Kidney epithelial cell (primary cell): ENCODE data around the gene RAP1GAP2. TPM values are rescaled to one million over a fixed set of nuclear protein-coding genes. Genes with fewer than 3 reads are reported as not detected.

Source experiments
- DNase-seq: peaks from one replicate; pipeline ENCODE4 v3.0.0-alpha.2; 2010; ENCODE audit warnings: low read depth
- H3K27me3 ChIP-seq: 2 replicates; pipeline ENCODE4 v1.6.0; 2011; ENCODE audit warnings: low read length; ENCODE audit not compliant: control insufficient read depth, insufficient read depth
- H3K36me3 ChIP-seq: 2 replicates; pipeline ENCODE4 v1.5.1; 2011; ENCODE audit warnings: low read length; ENCODE audit not compliant: control insufficient read depth, insufficient read depth
- H3K4me3 ChIP-seq: 2 replicates; pipeline ENCODE4 v1.5.1; 2011; ENCODE audit warnings: low read depth, mild to moderate bottlenecking, control low read depth, low read length
- CTCF ChIP-seq: IDR thresholded peaks from 2 replicates; pipeline ENCODE4 v1.5.1; 2011; ENCODE audit warnings: mild to moderate bottlenecking, moderate library complexity, low read length, control low read depth, inconsistent platforms; ENCODE audit not compliant: insufficient read depth, poor library complexity, severe bottlenecking
- total RNA-seq: library from RNA; depleted of rRNA; stranded (reverse); fragments of >200 nt; gene quantifications from 2 replicates; pipeline ENCODE4 v1.2.3, GENCODE V29; 2015

The RAP1GAP2 gene
- total RNA-seq, 1 donor from 2014 or later = 51.6 TPM

GRCh38 chr17:3037259-3037658 is 241.0 kb downstream of the RAP1GAP2 start:
- Histone ChIP-seq H3K27me3 (peaks cover 4% of the 10 kb centered on the region), H3K4me3 (no peak overlapping the region), H3K36me3 (no peaks in the 10 kb centered on the region)
- DNase-seq = no peak
- no peak for TF ChIP-seq CTCF

GRCh38 chr17:3038941-3039340 is 242.7 kb downstream of the RAP1GAP2 start:
- Histone ChIP-seq H3K4me3 (no peak overlapping the region), H3K27me3 (peaks cover 4% of the 10 kb centered on the region), H3K36me3 (no peaks in the 10 kb centered on the region)
- no peak for DNase-seq
- TF ChIP-seq CTCF = peak; percentile 17

- peaks cover 4% of the 10 kb centered on the region for H3K27me3 ChIP-seq
- no peak overlapping the region for H3K4me3 ChIP-seq
- no peak for TF ChIP-seq CTCF
- no peak for DNase-seq
- no peaks in the 10 kb centered on the region for H3K36me3 ChIP-seq
Measured at GRCh38 chr17:3039736-3040135, 243.5 kb downstream of the RAP1GAP2 start.

- TF ChIP-seq CTCF = no peak
- DNase-seq = no peak
- no peak overlapping the region for H3K4me3 ChIP-seq
- H3K36me3 ChIP-seq = no peaks in the 10 kb centered on the region
- peaks cover 4% of the 10 kb centered on the region for H3K27me3 ChIP-seq
Measured at GRCh38 chr17:3040882-3041281, 244.6 kb downstream of the RAP1GAP2 start.

- Histone ChIP-seq H3K27me3 (peaks cover 4% of the 10 kb centered on the region), H3K4me3 (no peak overlapping the region), H3K36me3 (no peaks in the 10 kb centered on the region)
- DNase-seq = no peak
- peak; percentile 25 for TF ChIP-seq CTCF
Measured at GRCh38 chr17:3043737-3044365, 247.6 kb downstream of the RAP1GAP2 start.

GRCh38 chr17:3046753-3047152 is 250.5 kb downstream of the RAP1GAP2 start:
- DNase-seq = no peak
- no peaks in the 10 kb centered on the region for H3K27me3 ChIP-seq
- no peaks in the 10 kb centered on the region for H3K36me3 ChIP-seq
- no peak overlapping the region for H3K4me3 ChIP-seq
- no peak for TF ChIP-seq CTCF
